NAMALWA (cell line): ENCODE data around the gene MYH14.

Experiments
- DNase-seq: peaks from one replicate; pipeline ENCODE4 v3.0.0-alpha.2; 2015; ENCODE audit warnings: low spot score

Gene MYH14

DNA sequence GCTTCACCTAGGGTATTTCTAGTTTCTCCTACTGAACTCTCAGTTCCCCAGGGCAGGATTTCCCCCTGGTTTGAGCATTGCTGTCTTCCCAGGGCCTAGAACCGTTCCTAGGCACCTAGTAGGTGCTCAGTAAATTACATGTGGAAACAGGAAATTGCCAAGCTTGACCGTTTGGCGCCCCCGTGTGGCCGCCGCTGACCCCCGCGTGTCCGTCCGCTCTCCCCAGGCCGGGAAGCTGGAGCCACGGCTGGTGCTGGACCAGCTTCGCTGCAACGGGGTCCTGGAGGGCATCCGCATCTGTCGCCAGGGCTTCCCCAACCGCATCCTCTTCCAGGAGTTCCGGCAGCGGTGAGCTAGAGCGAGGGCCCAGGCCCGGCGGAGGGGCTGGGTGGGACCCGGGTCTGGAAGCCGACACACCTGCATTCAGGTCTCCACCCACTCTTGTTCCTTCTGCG is 55.5 kb downstream of the MYH14 start:
- DNase-seq, result peak; percentile 18

DNA sequence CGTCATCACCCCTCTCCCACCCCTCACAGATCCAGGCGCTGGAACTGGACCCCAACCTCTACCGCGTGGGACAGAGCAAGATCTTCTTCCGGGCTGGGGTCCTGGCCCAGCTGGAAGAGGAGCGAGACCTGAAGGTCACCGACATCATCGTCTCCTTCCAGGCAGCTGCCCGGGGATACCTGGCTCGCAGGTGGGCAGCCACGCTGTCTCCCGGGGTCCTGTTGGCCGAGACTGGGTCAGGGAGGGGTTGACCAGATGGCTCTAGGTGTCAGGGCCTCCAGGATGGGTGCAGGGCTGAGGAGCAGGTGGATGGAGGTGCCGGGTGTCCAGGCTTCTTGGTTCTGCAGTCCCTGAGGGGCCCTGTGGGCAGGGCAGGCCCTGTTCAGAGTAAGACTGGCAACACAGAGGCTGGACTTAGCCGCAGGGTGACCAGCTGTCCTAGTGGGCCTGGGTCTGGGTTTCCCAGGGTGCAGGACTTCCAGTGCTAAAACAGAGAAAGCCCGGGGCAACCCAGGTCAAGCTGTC is 58.1 kb downstream of the MYH14 start:
- DNase-seq, result no peak

DNA sequence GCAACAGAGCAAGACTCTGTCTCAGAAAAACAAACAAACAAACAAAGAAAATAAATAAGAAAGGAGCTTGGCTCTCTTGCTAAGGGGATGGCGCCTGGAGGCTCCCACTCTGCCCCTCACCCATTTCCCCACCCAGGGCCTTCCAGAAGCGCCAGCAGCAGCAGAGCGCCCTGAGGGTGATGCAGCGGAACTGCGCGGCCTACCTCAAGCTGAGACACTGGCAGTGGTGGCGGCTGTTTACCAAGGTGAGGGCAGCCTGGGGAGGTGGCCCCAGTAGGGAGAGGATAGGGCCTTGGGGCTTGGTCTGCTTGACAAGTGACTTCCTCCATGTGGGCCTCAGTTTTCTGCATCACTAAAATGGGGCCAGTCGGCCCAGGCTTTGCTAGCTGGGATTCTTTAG is 59.8 kb downstream of the MYH14 start:
- no peak for DNase-seq

DNA sequence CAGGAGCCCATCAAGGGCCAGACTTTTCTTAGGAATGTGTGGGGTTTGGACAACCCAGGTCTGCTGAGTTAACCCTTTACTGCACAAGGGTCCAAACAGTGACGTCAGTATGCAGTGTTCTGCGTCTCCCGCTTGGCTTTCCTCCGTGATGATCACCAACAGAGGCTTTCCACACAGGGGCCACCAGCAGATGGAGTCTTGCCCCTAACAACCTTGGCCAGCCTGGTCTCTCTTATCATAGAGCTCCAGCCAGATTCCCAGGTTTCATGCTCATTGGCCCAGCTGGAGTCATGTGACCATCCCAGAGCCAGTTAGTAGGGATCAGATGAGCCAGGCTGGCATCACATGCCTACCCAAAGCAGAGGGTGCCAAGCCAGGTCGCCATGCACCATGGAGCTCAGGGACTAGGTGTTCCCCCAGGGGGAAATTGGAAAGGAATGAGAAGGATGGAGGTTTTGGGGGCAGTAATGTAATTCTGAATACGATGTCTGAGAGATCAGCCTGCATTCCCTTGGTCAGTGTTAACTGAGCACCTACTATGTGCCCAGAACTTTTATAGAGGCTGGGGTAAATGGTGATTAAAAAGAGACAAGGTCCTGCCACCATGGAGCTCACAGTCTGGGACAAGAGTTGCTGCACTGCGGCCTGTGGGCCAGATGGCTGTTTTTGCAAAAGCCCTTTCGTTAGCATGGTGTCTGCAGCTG is 61.2 kb downstream of the MYH14 start:
- no peak for DNase-seq

DNA sequence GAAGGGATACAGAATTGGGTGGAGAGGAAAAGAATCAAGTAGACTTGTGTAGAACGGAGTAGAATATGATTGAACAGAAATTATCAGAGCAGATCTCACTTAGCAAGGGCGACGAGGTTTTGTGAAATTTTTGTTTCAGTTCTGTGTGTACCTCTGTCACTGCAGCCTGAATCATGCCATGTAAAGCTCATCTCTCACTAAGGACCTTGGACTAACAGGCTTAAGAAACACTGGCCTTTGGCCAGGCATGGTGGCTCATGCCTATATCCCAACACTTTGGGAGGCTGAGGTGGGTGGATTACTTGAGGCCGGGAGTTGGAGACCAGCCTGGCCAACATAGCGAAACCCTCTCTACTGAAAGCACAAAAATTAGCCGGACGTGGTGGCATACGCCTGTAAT is 62.6 kb downstream of the MYH14 start:
- DNase-seq, result no peak

DNA sequence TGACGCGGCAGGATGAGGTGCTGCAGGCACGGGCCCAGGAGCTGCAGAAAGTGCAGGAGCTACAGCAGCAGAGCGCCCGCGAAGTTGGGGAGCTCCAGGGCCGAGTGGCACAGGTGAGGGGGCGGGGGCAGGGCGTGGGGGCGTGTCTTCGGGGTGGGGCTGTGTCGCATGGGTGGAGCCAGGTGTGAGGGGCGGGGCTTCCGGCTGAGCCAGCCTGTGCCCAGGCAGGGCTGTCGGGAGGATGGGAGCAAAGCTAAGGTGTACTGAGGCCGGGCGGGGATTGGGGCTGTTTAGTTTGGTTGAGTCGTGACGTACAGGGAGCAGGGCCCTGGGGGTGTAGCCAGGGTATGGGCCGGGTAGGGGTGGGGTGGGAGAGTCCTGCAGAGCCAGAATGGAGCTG is 63.5 kb downstream of the MYH14 start:
- DNase-seq, result peak; percentile 19

DNA sequence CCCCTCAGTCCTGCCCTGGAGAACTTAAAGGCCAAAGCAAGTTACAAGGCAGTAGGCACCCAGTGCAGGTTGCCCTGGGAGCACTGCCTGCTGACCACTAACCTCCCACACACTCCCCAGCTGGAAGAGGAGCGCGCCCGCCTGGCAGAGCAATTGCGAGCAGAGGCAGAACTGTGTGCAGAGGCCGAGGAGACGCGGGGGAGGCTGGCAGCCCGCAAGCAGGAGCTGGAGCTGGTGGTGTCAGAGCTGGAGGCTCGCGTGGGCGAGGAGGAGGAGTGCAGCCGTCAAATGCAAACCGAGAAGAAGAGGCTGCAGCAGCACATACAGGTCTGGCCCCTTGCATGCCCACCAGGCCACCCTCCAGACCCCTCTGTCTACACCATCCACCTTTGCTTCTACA is 64.6 kb downstream of the MYH14 start:
- DNase-seq, result no peak

DNA sequence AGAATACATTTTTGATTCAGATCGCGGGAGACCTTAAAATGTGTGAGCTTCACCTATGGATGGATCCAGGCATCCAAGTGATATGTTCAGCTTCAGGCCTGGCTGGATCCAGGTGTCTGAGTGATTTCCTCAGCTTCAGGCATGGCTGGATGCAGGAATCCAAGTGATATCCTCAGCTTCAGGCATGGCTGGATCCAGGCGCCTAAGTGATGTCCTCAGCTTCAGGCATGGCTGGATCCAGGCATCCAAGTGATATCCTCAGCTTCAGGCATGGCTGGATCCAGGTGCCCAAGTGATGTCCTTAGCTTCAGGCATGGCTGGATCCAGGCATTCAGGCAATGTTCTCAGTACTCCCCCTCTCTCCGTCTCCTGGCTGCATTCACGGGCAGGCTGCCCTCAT is 65.1 kb downstream of the MYH14 start:
- no peak for DNase-seq

DNA sequence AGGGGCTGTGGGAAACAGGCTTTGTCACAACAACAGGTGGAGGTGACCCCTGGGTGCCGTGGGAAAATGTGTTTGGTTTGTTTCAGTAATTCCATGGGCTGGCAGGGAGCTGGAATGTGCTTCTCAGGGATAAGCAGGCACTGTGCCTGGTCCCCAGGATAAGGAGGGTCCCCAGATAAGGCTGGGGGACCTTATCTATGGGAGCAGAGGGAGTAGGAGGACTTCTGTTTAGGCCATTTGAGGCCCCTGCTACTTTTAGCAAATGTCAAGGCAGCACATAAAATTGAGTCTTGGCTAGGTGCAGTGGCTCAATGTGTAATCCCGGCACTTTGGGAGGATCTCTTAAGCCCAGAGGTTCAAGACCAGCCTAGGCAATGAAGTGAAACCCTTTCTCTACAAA is 66.2 kb downstream of the MYH14 start:
- no peak for DNase-seq

DNA sequence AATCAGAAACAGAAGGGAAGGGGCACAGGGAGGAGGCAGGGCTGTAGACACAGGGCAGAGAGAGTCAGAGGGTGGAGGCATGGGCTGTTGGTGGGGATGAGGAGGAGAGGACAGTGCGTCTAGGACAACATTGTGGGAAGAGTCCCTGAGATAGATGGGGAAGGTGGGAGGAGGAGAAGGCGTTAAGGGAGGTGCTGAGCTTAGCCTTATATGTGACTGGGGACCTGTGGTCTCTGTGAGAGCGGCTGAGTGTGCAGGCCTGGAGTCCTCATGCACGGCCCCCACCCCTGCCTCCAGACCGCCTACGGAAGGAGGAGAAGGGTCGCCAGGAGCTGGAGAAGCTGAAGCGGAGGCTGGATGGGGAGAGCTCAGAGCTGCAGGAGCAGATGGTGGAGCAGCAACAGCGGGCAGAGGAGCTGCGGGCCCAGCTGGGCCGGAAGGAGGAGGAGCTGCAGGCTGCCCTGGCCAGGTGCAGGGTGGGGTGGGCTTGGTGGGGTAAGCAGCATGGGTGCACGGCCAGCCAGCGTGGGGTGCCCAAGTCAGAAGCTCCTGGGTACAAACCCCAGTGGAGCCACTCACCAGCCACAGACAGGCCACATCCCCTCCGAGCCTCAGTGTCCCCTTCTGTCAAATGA is 69.0 kb downstream of the MYH14 start:
- no peak for DNase-seq

DNA sequence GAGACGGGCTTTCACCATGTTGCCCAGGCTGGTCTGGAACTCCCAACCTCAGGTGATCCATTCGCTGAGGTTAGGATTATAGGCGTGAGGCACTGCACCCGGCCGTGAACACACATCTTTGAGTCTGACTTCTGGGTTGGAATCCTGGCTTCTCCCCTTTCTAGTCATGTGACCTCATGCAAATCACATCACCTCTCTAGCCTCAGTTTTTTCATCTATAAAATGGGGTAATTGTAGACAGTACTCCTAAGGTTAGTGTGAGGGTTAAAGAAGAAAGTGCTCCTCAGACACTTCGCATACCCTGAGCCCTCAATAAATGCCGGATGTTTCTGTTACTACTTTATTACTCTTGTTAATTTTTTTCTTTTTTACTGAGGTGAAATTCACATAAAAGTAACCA is 70.4 kb downstream of the MYH14 start:
- DNase-seq, result no peak

DNA sequence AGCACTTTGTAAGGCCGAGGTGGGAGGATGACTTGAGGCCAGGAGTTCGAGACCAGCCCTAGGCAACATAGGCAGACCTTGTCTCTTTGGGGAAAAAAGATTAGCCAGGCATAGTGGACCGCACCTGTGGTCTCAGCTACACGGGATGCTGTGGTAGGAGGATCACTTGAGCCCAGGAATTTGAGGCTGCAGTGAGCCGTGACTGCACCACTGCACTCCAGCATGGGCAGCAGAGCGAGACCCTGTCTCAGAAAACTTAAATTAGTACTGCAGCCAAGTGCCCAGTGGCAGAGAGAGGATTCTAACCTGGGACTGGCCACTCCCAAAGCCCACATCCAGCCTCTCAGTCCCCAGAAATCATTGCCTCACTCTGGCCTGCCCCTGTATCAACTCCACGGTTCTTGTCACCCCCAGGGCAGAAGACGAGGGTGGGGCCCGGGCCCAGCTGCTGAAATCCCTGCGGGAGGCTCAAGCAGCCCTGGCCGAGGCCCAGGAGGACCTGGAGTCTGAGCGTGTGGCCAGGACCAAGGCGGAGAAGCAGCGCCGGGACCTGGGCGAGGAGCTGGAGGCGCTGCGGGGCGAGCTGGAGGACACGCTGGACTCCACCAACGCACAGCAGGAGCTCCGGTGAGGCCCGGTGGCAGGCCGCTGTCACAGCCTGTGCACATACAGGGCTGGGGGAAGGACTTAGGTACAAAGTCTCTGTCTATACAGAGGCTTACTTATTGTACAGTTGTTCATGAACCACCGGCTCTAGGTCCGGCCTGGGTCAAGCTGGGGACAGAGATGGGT is 72.4 kb downstream of the MYH14 start:
- no peak for DNase-seq

DNA sequence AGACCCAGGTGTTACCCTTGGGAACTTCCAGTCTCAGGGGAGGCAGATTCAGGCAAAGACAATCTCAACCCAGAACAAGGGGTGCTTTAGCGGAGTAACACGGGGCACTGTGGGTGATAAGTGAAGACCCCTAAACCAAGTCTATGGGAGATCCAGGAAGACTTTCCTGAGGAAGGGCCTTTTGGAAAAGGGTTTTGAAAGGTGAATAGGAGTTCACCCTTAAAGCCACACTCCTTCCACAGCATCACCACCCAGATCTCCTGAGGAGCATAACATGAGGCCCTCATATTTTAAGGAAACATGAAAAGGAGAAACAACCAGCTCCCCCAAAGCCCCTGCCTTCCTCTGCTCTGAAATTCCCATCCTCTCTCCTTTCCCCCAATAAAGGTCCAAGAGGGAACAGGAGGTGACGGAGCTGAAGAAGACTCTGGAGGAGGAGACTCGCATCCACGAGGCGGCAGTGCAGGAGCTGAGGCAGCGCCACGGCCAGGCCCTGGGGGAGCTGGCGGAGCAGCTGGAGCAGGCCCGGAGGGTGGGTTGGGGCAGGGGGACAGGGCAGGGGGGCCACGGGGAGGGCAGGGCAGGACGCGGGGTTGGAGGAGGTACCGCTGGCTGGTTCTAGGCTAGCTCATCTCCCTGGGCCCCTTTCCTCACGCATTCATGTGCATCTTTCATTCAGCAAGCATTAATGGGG is 73.1 kb downstream of the MYH14 start:
- DNase-seq, result no peak

DNA sequence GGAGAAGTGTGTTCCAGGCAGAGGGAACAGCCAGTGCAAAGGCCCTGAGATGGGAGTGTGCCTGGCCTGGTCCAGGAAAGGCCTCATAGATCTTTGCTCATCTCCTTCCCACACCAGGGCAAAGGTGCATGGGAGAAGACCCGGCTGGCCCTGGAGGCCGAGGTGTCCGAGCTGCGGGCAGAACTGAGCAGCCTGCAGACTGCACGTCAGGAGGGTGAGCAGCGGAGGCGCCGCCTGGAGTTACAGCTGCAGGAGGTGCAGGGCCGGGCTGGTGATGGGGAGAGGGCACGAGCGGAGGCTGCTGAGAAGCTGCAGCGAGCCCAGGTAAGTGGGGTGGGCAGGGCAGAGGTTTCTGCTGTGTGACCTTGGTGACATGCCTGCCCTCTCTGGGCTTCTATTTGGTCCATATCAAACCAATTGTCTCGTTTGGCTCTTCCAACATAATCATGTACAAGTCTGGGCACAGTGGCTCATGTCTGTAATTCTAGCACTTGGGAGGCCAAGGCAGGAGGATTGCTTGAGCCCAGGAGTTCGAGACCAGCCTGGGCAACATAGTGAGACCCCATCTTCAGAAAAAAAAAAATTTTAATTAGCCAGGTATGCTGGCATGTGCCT is 74.7 kb downstream of the MYH14 start:
- DNase-seq, result no peak

DNA sequence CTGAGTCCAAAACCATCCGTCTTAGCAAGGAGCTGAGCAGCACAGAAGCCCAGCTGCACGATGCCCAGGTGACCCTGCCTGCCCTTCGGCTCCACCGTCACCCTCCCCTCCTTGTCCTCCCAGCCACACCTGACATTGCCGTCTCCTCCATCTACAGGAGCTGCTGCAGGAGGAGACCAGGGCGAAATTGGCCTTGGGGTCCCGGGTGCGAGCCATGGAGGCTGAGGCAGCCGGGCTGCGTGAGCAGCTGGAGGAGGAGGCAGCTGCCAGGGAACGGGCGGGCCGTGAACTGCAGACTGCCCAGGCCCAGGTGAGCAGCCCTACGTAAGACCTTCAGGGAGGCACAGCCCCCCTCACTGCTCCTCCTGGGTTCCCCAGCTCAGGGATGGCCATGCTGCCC is 76.7 kb downstream of the MYH14 start:
- DNase-seq, result no peak

DNA sequence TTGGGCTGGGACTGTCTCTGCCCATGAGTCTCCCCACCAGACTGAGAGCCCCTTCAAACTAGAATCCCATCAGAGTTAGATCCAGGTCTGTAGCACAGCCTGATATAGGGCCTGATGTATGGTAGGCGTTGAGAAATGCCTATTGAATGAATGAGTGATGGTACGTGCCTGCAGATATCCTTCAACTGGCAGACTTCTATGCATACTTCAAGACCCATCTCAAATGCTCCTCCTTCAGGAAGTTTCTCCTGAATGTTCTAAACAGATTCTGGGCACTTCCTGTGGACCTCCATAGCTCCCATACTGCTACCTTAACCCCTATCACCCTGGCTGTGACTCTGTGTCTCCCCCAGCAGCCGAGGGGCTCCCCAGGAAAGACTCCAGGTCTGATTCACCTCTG is 77.6 kb downstream of the MYH14 start:
- no peak for DNase-seq

DNA sequence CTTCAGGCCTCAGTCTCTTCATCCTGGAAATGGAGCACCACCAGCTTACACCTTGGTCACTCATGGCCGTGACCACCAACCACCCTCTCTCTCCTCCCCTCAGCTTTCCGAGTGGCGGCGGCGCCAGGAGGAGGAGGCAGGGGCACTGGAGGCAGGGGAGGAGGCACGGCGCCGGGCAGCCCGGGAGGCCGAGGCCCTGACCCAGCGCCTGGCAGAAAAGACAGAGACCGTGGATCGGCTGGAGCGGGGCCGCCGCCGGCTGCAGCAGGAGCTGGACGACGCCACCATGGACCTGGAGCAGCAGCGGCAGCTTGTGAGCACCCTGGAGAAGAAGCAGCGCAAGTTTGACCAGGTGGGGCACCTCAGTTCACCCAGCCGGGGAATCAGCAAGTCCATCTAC is 78.1 kb downstream of the MYH14 start:
- no peak for DNase-seq

DNA sequence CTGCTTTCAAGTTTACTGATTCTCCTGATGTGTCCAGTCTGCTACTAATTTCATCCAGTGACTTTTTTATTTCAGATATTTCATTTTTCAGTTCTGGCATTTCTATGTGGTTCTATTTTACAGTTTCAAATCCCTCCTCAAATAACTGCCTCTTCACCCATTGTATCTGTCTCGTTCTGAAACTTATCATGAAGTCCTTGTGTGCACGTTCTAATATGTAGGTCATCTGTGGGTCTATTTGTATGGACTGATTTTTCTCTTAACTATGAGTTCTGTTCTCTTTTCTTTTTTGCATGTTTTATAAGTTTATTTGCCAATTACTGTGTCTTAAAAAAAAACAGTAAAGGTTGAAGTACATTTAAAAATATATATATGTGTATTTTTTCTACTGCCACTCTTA is 82.4 kb downstream of the MYH14 start:
- DNase-seq, result no peak

DNA sequence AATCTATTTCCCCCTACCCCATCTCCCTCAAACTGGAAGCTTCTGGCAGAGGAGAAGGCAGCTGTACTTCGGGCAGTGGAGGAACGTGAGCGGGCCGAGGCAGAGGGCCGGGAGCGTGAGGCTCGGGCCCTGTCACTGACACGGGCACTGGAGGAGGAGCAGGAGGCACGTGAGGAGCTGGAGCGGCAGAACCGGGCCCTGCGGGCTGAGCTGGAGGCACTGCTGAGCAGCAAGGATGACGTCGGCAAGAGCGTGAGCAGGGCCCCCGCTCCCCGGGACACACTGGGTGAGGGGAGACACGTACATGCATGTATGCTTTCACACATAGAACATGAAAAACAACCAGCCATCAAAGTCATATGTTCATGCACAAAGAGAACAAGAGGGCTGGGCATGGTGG is 83.0 kb downstream of the MYH14 start:
- no peak for DNase-seq

DNA sequence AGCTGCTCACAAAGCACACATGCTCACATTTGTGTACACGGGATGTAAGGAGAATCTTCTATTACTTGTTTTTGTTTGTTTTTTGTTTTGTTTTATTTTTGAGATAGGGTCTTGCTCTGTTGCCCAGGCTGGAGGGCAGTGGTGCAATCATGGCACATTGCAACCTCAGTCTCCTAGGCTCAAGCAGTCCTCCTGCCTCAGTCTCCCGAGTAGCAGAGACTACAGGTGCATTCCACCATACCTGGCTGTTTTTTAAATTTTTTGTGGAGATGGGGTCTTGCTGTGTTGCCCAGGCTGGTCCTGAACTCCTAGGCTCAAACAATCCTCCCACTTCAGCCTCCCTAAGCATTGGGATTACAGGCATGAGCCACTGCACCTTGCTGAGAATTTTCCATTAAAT is 83.9 kb downstream of the MYH14 start:
- no peak for DNase-seq

DNA sequence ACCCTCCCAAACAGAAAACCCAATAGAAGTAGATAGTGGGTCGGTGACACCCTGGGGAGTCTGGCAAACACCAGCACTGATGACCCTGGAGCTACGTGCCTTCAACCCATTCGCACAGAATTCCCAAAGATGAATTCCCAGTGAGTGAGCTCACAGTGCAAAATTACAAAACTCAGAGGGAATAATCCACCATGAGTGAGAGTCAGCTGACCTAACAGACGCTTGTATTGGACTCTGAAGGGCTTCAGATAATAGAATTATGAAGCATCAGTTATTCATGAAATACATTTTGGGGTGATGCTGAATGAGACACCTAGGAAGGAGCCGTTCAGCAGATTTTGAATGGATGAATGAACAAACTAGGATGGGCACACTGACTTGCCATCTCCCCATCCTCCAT is 85.5 kb downstream of the MYH14 start:
- DNase-seq, result no peak

DNA sequence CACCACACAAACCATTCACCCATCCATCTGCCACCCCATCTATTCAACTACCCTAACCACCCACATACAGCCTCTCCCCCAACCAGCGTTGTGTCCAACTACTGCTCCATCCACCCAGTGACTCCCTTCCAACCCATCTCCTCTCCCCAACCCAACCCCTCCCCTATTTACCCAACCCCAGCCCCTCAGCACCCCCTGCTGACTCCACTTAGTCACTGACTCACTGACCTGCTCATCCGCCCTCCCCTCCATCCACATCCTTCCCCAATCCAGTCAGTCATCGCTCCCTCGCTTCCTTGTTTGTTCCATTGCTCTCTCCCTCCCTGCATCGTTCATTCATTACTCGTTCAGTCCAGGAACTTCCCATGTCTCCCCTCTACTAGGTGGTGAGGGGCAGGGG is 86.6 kb downstream of the MYH14 start:
- DNase-seq, result no peak
